ENCODE data around the gene TSSC4. TPM values are rescaled to one million over a fixed set of nuclear protein-coding genes. Genes with fewer than 3 reads are reported as not detected.
"Not testable (repeated sequence)": the region's sequence is repeated elsewhere in the genome, so short reads cannot be mapped to it uniquely, and the experiment has no call there.

Gene TSSC4
- total RNA-seq, result 10 to 100 TPM; 11.0 to 66.5 (median 26.2) TPM

DNA sequence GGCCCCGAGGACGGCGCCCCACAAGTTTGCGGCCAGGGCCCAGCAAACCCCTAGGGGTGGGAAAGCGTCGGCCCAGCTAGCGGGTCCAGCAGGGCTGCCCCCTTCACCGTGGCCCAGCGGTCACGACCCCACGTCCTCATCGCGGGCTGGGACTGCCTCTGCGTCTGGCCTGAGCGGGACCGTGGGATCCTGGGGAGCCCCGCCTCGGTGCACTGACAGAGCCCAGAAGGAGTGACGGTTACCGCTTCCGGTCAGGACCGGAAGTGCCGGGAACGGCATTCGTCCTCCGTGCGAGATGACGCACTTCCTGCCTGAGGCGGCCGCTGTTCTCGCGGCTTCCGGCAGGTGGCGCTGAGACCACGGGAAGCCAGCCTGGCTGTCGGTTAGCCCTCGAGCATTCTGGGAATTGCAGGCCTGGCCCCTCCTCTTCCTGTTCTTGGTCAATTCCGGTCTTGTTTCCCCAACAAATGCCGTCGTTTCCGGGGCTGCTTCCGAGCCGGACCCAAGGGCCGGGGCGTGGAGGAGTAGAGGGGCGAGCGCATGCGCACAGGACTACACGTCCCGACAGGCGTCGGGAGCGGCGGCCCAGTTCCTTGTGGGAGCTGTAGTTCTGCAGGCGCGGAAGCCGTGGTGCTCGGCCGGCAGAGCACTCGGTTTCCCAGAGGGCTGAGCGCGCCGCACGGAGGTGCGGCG is at the start of gene TSSC4:
TSSC4 (plus strand) TSS at position 682 of the 693 bp plus-strand sequence. CDS start 1,884 bp downstream, outside the sequence.
- Histone ChIP-seq H3K4me3 (peak within 1 kb of the TSS; percentile 85 to 99), H3K9me3 (no peaks in the 10 kb centered on the region), H3K27me3 (no peaks in the 10 kb centered on the region), H3K36me3 (no peaks in the 10 kb centered on the region), H3K4me1 (peaks cover 7 to 16% of the 10 kb centered on the region in 2 donors), H3K27ac (peak within 1 kb of the TSS; percentile 96 to 97)
- intact Hi-C loops (cut with DNase I; ENCODE audit: low total_unique reads), result loop anchor here (5.0 kb wide), 1 partner anchor 93 kb away; no protein-coding TSS in a partner anchor
- peak; percentile 84 to 92 for TF ChIP-seq POLR2A (IDR thresholded peaks at IDR 0.05)
- TF ChIP-seq, protein P1, sequence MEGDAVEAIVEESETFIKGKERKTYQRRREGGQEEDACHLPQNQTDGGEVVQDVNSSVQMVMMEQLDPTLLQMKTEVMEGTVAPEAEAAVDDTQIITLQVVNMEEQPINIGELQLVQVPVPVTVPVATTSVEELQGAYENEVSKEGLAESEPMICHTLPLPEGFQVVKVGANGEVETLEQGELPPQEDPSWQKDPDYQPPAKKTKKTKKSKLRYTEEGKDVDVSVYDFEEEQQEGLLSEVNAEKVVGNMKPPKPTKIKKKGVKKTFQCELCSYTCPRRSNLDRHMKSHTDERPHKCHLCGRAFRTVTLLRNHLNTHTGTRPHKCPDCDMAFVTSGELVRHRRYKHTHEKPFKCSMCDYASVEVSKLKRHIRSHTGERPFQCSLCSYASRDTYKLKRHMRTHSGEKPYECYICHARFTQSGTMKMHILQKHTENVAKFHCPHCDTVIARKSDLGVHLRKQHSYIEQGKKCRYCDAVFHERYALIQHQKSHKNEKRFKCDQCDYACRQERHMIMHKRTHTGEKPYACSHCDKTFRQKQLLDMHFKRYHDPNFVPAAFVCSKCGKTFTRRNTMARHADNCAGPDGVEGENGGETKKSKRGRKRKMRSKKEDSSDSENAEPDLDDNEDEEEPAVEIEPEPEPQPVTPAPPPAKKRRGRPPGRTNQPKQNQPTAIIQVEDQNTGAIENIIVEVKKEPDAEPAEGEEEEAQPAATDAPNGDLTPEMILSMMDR (IDR thresholded peaks at IDR 0.05), result peak; percentile 91 to 100 (median 98)
- peak; percentile 100 for DNase-seq

DNA sequence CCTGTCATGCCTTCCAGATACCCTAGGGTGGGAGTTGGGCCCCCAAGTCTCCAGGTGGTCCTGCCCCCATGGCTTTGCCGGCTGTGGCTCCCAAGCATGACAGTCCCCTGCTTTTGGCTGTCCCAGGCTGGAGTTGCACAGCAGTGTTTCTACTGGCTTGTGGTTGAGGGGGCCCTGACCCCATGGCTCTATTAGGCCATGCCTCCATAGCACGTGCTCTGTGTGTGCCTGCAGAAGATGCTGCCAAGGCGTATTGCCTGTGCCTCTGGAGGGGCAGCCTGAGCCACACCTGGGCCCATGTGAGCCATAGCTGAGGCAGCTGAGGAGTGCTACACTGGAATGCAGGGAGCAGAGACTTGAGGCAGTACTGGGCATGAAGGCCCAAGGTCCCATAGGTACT is 48.8 kb upstream of the TSSC4 start:
- intact Hi-C loops (cut with DNase I; ENCODE audit: low total_unique reads), result no loop called here
- Histone ChIP-seq H3K9me3 (peaks cover 0 to 11% of the 10 kb centered on the region in 2 donors), H3K27me3 (no peaks in the 10 kb centered on the region), H3K4me1 (no peaks in the 10 kb centered on the region), H3K27ac (no peak overlapping the region), H3K4me3 (no peak overlapping the region), H3K36me3 (no peaks in the 10 kb centered on the region)
- DNase-seq, result no peak
- no peak for TF ChIP-seq POLR2A (IDR thresholded peaks at IDR 0.05)
- TF ChIP-seq, protein P1 (IDR thresholded peaks at IDR 0.05), result no peak

DNA sequence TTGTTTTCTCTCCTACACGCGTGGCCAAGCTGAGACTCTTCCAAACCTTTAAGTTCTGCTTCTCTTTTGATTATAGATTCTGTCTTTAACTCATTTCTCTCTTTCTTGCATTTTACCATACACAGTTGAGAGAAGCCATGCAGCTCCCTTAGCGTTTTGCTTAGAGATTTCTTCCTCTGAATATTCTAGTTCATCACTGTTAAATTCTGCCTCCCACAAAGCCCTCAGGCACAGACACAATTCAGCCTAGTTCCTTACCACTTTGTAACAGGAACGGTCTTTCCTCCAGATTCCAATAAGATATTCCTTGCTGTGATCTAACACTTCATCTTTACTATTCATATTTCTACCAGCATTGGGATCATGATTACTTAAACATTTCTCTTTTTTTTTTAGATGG is 48.1 kb upstream of the TSSC4 start:
- no peak for DNase-seq
- H3K9me3 ChIP-seq, result peaks cover 0 to 11% of the 10 kb centered on the region in 2 donors
- no peaks in the 10 kb centered on the region for H3K27me3 ChIP-seq
- intact Hi-C loops (cut with DNase I; ENCODE audit: low total_unique reads), result no loop called here
- H3K27ac ChIP-seq, result no peak overlapping the region
- no peaks in the 10 kb centered on the region for H3K4me1 ChIP-seq
- H3K36me3 ChIP-seq, result no peaks in the 10 kb centered on the region
- no peak for TF ChIP-seq POLR2A (IDR thresholded peaks at IDR 0.05)
- TF ChIP-seq, protein P1 (IDR thresholded peaks at IDR 0.05), result no peak
- no peak overlapping the region for H3K4me3 ChIP-seq

DNA sequence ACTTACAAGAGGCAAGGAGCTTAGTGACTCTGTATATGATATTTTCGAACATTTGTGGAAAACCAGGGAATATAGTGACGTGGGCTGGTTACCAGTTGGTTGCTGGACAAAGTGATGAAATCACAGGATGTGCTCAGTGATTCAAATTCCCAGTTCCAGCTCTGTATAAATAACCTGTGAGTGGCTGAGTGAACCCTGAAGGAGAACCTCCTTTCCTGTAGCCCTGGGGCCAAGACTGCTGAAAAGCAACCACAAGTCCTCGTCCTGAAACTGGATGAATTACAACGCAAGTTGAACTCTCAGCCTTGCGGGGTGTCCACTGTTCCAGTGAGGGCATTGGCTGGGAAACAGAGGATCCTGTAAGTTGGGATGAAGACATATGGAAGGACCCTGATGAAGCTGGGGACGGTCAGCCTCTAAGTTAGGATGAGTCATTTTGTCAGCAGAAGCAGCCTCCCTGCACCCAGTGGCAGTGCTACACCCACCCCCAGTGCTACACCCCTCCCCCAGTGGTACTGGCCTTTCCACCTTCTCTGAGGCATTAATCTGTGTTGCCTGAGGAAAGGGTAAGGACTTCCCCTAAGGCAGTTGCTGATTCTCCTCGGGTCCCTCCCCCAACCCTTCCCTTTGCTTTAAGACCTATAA is 45.4 kb upstream of the TSSC4 start:
- H3K27ac ChIP-seq, result no peak overlapping the region
- intact Hi-C loops (cut with DNase I; ENCODE audit: low total_unique reads), result no loop called here
- no peaks in the 10 kb centered on the region for H3K36me3 ChIP-seq
- no peak for DNase-seq
- no peaks in the 10 kb centered on the region for H3K4me1 ChIP-seq
- no peaks in the 10 kb centered on the region for H3K27me3 ChIP-seq
- no peak overlapping the region for H3K4me3 ChIP-seq
- no peaks in the 10 kb centered on the region for H3K9me3 ChIP-seq
- TF ChIP-seq, protein P1 (IDR thresholded peaks at IDR 0.05), result no peak
- TF ChIP-seq POLR2A (IDR thresholded peaks at IDR 0.05), result no peak

DNA sequence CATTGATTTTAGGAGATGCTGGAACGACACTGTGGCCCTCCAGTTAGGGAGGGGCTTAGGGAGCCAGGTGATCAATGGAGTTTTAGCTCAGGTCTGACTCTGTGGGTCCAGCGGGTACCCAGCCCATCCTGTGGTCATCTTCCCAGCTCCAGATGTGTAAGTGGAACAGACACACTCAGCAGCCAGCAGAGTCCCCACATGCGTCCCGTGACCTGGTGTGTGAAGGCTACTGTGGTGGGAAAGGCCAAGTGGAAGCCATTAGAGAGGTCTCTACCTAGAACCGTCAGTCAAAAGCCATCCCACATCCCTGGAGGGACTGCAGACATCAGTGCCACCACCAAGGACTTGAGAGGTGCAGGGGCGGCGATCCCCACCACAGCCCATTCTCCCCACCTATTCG is 43.3 kb upstream of the TSSC4 start:
- no peaks in the 10 kb centered on the region for H3K36me3 ChIP-seq
- TF ChIP-seq POLR2A (IDR thresholded peaks at IDR 0.05), result no peak
- TF ChIP-seq, protein P1 (IDR thresholded peaks at IDR 0.05), result no peak
- no peak for DNase-seq
- no peak overlapping the region for H3K27ac ChIP-seq
- H3K4me1 ChIP-seq, result no peaks in the 10 kb centered on the region
- H3K27me3 ChIP-seq, result no peaks in the 10 kb centered on the region
- intact Hi-C loops (cut with DNase I; ENCODE audit: low total_unique reads), result no loop called here
- no peaks in the 10 kb centered on the region for H3K9me3 ChIP-seq
- H3K4me3 ChIP-seq, result no peak overlapping the region

DNA sequence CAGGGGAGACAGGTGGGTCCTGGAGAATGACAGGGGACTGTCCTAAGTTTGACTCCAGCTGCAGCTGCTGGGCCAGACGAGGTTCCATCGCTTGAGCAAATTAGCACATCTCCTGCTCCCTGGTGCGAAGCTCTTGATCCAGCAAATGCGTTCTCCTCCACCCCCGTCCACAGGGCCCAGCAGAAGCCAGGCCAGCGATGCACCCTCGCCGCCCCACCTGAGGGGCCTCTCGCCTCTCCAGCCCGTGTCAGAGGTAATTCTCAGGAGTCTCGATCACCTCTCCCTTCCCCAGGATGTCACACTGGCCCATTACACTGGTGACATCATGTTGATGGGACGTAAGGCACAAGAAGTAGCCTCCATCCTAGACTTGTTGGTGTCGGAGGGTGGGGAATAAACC is 42.9 kb upstream of the TSSC4 start:
- H3K27ac ChIP-seq; H3K4me1 ChIP-seq; DNase-seq; intact Hi-C loops (cut with DNase I; ENCODE audit: low total_unique reads); H3K36me3 ChIP-seq; H3K27me3 ChIP-seq; H3K4me3 ChIP-seq; H3K9me3 ChIP-seq: not testable (repeated sequence)

Data from uterus (tissue), 4 donors.